SKM-1 (cell line): Measurements from ENCODE around the gene TUBGCP4.

Experiments used
- DNase-seq: peaks from one replicate; lab custom pipeline; 2025; ENCODE audit not compliant: unreplicated experiment; lab: John Stamatoyannopoulos, UW

The TUBGCP4 gene

GRCh38 chr15:43402255-43402654, 31.4 kb downstream of the TUBGCP4 start:
- no peak for DNase-seq

DNA sequence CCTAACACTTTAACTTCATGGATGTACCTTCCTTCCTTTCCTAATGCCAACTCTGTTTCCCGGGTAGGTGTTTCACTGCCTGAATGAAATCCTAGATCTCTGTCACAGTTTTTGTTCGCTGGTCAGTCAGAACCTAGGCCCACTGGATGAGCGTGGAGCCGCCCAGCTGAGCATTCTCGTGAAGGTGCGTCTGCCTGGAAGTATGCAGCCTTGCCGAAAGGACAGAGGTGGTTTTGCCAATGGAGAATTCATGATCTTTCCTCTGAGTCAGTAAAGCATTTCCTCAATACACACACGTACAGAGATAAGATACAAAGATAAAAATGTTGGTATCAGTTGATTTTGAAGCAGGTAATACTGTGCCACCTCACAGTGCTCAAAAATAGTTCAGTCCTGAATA, 32.7 kb downstream of the TUBGCP4 start:
- DNase-seq: no peak

DNA sequence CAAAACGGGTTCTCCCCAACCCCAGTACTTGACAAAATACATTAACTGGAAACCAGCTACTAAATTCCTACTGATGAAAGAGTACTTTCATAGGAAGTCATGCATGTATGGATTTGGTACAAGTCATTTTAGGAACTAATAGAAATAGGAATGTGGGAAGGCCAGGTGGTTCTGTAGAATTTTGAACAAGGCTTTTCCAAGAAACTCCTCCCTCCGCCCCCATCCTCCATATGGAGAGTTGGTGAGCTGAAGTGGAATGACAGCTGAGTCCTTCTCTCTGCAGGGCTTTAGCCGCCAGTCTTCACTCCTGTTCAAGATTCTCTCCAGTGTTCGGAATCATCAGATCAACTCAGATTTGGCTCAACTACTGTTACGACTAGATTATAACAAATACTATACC, 33.2 kb downstream of the TUBGCP4 start:
- no peak for DNase-seq

DNA sequence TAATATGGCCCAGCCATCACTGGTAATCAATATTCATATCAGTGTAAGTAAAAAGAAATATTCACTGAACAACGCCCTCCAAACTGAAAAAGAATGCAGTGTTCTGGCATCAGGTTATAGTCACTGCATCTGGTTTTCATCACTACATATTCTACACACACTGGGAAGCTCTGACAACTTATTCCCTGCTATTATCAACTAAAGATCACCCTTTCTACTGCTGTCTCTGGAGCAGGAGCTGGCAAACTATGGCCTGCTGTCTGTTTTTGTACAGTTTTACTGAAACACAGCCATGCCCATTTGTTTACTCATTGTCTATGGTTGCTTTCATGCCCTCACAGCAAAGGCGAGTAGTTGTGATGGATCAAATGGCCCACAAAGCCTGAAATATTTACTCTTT, 35.3 kb downstream of the TUBGCP4 start:
- DNase-seq: no peak

GRCh38 chr15:43406808-43407207, 35.9 kb downstream of the TUBGCP4 start:
- no peak for DNase-seq

DNA sequence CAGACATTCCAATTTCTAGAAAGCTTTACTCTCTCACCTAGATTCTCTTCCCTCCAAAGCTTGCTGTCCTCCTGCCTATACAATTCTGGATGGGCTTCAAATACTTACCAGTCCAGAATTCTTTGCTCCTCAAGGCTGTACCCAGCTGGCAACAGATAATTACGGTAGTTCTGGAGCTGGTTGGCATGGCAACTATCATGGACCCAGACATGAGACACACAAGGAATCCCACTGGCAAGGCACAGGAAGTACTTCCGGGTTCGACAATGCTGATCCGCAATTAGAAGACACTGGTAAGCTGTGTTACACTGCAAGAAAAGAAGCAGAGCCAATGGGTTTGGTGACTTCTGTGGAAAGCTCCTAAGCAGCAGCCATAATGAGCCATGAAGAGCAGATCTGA, 37.9 kb downstream of the TUBGCP4 start:
- no peak for DNase-seq

- DNase-seq: no peak
These were observed 39.8 kb downstream of the TUBGCP4 start for GRCh38 chr15:43410572-43411214.

DNA sequence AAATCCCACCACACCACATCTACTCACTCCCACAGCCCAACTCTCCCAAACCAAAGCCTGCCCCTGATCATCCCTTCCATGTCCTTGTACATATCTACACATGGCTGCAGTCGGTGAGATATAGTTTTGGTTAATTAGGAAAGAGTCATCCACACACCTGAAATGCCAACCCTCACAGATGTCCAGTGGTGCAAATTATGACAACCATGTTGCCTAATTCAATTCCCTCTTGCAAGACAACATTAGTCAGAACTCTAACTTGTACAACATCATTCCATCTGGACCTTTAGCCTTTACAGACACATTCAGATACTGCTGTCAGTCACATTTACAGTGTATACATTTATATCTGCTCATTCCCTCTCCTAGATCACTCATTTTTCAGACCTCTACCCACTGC, 41.2 kb downstream of the TUBGCP4 start:
- no peak for DNase-seq

- no peak for DNase-seq
These were observed 43.3 kb downstream of the TUBGCP4 start for GRCh38 chr15:43414196-43414595.

GRCh38 chr15:43420435-43420834, 49.5 kb downstream of the TUBGCP4 start:
- DNase-seq: no peak

DNA sequence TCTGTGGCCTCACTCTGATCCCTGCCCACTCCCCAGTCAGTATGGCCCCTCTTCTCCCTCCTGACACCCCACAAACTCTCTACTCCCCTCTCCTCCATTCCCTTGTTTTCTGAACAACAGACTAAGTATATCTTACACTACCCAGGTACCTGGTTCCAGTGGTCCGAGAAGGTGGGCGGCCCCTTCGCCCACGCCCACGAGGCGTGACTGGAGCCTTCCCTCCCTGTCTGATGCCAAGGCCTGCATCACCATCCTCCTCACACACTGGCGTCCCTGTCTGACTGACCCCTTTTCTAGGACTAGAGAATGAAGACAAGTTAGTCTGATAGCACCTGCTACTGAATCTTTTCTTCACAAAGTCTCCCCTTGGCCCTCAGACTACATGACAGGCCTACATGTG, 50.0 kb downstream of the TUBGCP4 start:
- DNase-seq: no peak

- DNase-seq: no peak
These were observed 52.9 kb downstream of the TUBGCP4 start for GRCh38 chr15:43423793-43424192.

DNA sequence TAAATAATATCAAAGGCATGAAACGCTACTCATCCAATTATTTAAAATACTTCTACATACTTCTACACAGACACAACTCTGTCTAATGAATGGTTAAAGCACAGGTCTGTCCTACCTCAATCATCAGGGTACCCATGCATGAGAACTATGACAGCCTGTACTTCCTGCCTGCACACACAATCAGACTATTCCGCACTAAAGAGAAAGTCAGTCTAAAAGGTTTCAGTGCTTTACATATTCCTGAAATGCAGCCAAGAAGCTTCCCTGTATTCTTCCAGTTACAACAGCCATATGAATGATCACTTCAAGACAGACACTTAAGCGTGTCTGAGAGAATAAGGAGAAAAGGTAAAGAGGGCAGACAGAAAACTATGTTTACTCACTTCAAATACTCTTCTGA, 58.8 kb downstream of the TUBGCP4 start:
- DNase-seq: no peak

- no peak for DNase-seq
These were observed 62.3 kb downstream of the TUBGCP4 start for GRCh38 chr15:43433165-43433564.

GRCh38 chr15:43433661-43434303, 62.9 kb downstream of the TUBGCP4 start:
- no peak for DNase-seq

DNA sequence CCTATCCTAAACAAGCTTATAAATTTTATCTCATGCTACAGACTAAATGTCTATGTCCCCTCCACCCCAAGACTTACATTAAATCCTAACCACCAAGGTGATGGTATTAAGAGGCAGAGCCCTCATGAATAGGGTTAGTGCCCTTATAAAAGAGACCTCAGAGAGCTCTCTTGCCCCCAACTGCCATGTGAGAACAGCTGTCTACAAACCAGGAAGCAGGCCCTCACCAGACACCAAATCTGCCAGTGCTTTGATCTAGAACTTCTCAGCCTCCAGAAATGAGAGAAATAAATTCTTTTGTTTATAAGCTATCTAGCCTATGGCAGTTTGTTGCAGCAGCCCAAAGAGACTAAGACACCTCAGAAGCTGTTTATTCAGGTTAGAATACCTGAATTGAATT, 63.5 kb downstream of the TUBGCP4 start:
- DNase-seq: no peak

DNA sequence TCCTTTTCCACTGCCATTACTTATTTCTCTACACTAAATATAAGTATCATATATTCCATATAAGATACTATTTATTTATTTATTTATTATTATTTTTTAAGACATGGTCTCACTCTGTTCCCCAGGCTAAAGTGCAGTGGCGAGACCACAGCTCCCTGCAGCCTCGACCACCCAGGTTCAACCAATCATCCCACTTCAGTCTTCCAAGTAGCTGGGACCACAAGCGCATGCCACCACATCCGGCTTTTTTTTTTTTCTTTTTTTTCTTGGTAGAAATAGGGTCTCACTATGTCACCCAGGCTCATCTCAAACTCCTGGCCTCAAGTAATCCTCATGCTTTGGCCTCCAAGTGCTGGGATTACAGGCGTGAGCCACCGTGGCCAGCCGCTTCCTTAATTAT, 65.5 kb downstream of the TUBGCP4 start:
- DNase-seq: no peak

DNA sequence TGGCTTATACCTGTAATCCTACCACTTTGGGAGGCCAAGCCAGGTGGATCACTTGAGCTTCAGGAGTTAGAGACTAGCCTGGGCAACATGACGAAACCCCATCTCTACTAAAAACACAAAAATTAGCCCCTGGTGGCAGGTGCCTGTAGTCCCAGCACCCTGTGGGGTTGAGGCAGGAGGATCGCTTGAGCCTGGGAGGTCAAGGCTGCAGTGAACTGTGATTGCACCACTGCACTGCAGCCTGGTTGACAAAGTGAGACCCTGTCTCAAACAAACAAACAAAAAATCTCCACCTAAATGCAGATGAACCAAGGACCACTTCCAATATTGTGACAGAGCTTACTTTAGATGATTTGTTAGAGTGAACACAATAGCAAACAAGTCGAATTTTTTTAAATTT, 68.4 kb downstream of the TUBGCP4 start:
- no peak for DNase-seq

GRCh38 chr15:43440721-43441281, 69.9 kb downstream of the TUBGCP4 start:
- DNase-seq: peak; percentile 90

- DNase-seq: no peak
These were observed 70.4 kb downstream of the TUBGCP4 start for GRCh38 chr15:43441316-43441715.

- DNase-seq: no peak
These were observed 75.4 kb downstream of the TUBGCP4 start for GRCh38 chr15:43446344-43446743.

GRCh38 chr15:43449981-43450380, 79.1 kb downstream of the TUBGCP4 start:
- no peak for DNase-seq
